GM18951 (cell line): ENCODE results near the gene AREL1.

Experiments used
- POLR2A ChIP-seq: IDR thresholded peaks from 4 replicates; pipeline ENCODE4 v1.6.1; 2011; ENCODE audit warnings: mild to moderate bottlenecking; ENCODE audit not compliant: insufficient read length, insufficient read depth; ENCODE audit errors: extremely low read depth
- in situ Hi-C: fragments of 300-500 bp; cut with MboI; formaldehyde crosslinking; loops from one replicate; pipeline ENCODE4 v1.12.0; 2022; ENCODE audit warnings: low sequenced_read_pairs, mixed read lengths, inconsistent platforms; ENCODE audit not compliant: unreplicated experiment

The AREL1 gene

GRCh38 chr14:74630881-74631690, 81.8 kb downstream of the AREL1 start:
- in situ Hi-C loops: no loop called here
- TF ChIP-seq POLR2A: no peak

GRCh38 chr14:74628418-74628817, 84.5 kb downstream of the AREL1 start:
- in situ Hi-C loops: no loop called here
- no peak for TF ChIP-seq POLR2A

- in situ Hi-C loops: no loop called here
These were observed 85.8 kb downstream of the AREL1 start for GRCh38 chr14:74627076-74627475.

GRCh38 chr14:74622257-74622656, 90.6 kb downstream of the AREL1 start:
- in situ Hi-C loops: no loop called here
- TF ChIP-seq POLR2A: no peak

More at GRCh38 chr14:74627076-74627475, 85.8 kb downstream of the AREL1 start:
- no peak for TF ChIP-seq POLR2A

GRCh38 chr14:74621556-74621955, 91.3 kb downstream of the AREL1 start:
- no peak for TF ChIP-seq POLR2A
- in situ Hi-C loops: no loop called here

- in situ Hi-C loops: no loop called here
- no peak for TF ChIP-seq POLR2A
These were observed 92.0 kb downstream of the AREL1 start for GRCh38 chr14:74620923-74621322.

- in situ Hi-C loops: no loop called here
- TF ChIP-seq POLR2A: no peak
These were observed 92.4 kb downstream of the AREL1 start for GRCh38 chr14:74620497-74620921.

GRCh38 chr14:74619672-74620131, 93.2 kb downstream of the AREL1 start:
- TF ChIP-seq POLR2A: no peak
- in situ Hi-C loops: no loop called here

- no peak for TF ChIP-seq POLR2A
- in situ Hi-C loops: no loop called here
These were observed 94.6 kb downstream of the AREL1 start for GRCh38 chr14:74618078-74618952.

GRCh38 chr14:74616996-74617700, 95.7 kb downstream of the AREL1 start:
- in situ Hi-C loops: no loop called here
- TF ChIP-seq POLR2A: no peak

- no peak for TF ChIP-seq POLR2A
- in situ Hi-C loops: no loop called here
These were observed 96.4 kb downstream of the AREL1 start for GRCh38 chr14:74616507-74616906.

- in situ Hi-C loops: no loop called here
- no peak for TF ChIP-seq POLR2A
These were observed 97.1 kb downstream of the AREL1 start for GRCh38 chr14:74615735-74616134.
